Endothelial cell (in vitro differentiated cells): ENCODE data around the gene PINLYP. TPM values are rescaled to one million over a fixed set of nuclear protein-coding genes. Genes with fewer than 3 reads are reported as not detected.
"Not testable (repeated sequence)": the region's sequence is repeated elsewhere in the genome, so short reads cannot be mapped to it uniquely, and the experiment has no call there.

ENCODE experiments used
- DNase-seq: peaks from one replicate; pipeline ENCODE4 v3.0.0; 2021; ENCODE audit warnings: low spot score
- H3K27ac Mint-ChIP-seq: one replicate; pipeline ENCODE4 v1.8.0; 2021; ENCODE audit warnings: mixed read lengths, inconsistent platforms; ENCODE audit not compliant: unreplicated experiment
- H3K27me3 Mint-ChIP-seq: one replicate; pipeline ENCODE4 v1.8.0; 2021; ENCODE audit warnings: mild to moderate bottlenecking, moderate library complexity, mixed read lengths, inconsistent platforms; ENCODE audit not compliant: unreplicated experiment
- H3K36me3 Mint-ChIP-seq: one replicate; pipeline ENCODE4 v1.8.0; 2021; ENCODE audit warnings: mild to moderate bottlenecking, low read depth, mixed read lengths, inconsistent platforms; ENCODE audit not compliant: unreplicated experiment
- H3K4me1 Mint-ChIP-seq: one replicate; pipeline ENCODE4 v1.8.0; 2021; ENCODE audit warnings: mild to moderate bottlenecking, mixed read lengths, inconsistent platforms; ENCODE audit not compliant: unreplicated experiment
- H3K4me3 Mint-ChIP-seq: one replicate; pipeline ENCODE4 v1.8.0; 2021; ENCODE audit warnings: mild to moderate bottlenecking, mixed read lengths, inconsistent platforms; ENCODE audit not compliant: unreplicated experiment
- H3K9me3 Mint-ChIP-seq: one replicate; pipeline ENCODE4 v1.8.0; 2021; ENCODE audit warnings: mixed read lengths, inconsistent platforms; ENCODE audit not compliant: unreplicated experiment
- total RNA-seq: library from RNA; stranded (reverse); fragmentation: NEBNext Ultra II Directional; extraction: Animal tissue kit (Norgen Biotek cat#: 25700); gene quantifications from one replicate; pipeline ENCODE4 v1.2.1, GENCODE V29; 2021; ENCODE audit not compliant: unreplicated experiment
- TF ChIP-seq, protein P1 (sequence below): fragments of 200-600 bp; sonication (generic); IDR thresholded peaks from one replicate; pipeline ENCODE4 v1.5.0; 2021; ENCODE audit warnings: antibody characterized with exemption; ENCODE audit not compliant: unreplicated experiment

The PINLYP gene
- total RNA-seq, 1 donor from 2014 or later, result 3.4 TPM

GRCh38 chr19:43581467-43581866 lies 5.9 kb downstream of the PINLYP start:
- H3K27ac Mint-ChIP-seq, result no peak overlapping the region
- DNase-seq, result no peak
- peaks cover 11% of the 10 kb centered on the region for H3K27me3 Mint-ChIP-seq
- TF ChIP-seq, protein P1, sequence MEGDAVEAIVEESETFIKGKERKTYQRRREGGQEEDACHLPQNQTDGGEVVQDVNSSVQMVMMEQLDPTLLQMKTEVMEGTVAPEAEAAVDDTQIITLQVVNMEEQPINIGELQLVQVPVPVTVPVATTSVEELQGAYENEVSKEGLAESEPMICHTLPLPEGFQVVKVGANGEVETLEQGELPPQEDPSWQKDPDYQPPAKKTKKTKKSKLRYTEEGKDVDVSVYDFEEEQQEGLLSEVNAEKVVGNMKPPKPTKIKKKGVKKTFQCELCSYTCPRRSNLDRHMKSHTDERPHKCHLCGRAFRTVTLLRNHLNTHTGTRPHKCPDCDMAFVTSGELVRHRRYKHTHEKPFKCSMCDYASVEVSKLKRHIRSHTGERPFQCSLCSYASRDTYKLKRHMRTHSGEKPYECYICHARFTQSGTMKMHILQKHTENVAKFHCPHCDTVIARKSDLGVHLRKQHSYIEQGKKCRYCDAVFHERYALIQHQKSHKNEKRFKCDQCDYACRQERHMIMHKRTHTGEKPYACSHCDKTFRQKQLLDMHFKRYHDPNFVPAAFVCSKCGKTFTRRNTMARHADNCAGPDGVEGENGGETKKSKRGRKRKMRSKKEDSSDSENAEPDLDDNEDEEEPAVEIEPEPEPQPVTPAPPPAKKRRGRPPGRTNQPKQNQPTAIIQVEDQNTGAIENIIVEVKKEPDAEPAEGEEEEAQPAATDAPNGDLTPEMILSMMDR, result no peak
- no peak overlapping the region for H3K4me3 Mint-ChIP-seq
- peaks cover 8% of the 10 kb centered on the region for H3K36me3 Mint-ChIP-seq
- no peaks in the 10 kb centered on the region for H3K9me3 Mint-ChIP-seq
- H3K4me1 Mint-ChIP-seq, result peaks cover 18% of the 10 kb centered on the region

DNA sequence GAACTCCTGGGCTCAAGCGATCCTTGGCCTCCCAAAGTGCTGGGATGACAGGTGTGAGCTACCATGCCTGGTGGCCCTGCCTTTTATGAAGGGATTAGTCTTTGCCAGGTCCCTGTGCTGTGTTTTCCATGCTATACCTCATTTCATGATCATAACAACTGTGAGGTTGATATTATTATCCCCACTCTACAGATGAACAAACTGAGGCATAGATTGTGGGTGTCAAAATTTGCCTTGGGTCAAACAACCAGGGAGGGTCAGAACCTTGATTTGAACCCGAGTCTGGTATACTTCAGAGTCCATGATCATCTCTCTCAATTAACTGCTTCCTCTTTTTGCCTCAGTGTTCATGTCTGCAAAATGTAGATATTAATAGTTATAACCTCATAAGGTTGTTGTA lies 6.9 kb downstream of the PINLYP start:
- H3K4me1 Mint-ChIP-seq, result peaks cover 16% of the 10 kb centered on the region
- H3K27ac Mint-ChIP-seq, result no peak overlapping the region
- no peak overlapping the region for H3K4me3 Mint-ChIP-seq
- peaks cover 8% of the 10 kb centered on the region for H3K36me3 Mint-ChIP-seq
- TF ChIP-seq, protein P1, result no peak
- DNase-seq, result no peak
- no peaks in the 10 kb centered on the region for H3K9me3 Mint-ChIP-seq
- peaks cover 8% of the 10 kb centered on the region for H3K27me3 Mint-ChIP-seq

- no peak for DNase-seq
- Mint-ChIP-seq H3K4me1 (peaks cover 11% of the 10 kb centered on the region), H3K4me3 (no peak overlapping the region), H3K36me3 (peaks cover 12% of the 10 kb centered on the region), H3K27me3 (peaks cover 5% of the 10 kb centered on the region), H3K27ac (no peak overlapping the region), H3K9me3 (no peaks in the 10 kb centered on the region)
- TF ChIP-seq, protein P1, result no peak
Measured at GRCh38 chr19:43584484-43584883, 8.9 kb downstream of the PINLYP start.

DNA sequence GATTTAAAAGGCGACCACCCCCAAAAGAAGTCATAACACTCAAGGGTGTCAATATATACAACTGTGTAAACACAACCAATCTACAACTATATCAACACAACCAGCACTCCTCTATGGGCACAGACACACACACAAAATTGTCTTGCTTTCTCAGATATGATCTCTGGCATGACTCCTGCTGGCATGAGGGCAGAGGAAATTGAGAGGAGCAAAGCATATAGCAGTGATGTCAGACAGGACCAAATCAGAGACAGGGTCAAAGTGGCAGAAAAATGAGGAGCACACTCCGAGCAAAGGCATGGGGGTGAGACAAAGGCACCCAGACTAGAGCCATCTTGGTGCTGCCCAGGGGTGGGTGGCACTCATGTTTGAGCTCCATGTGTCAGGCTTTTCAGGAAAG lies 10.7 kb downstream of the PINLYP start:
- peaks cover 6% of the 10 kb centered on the region for H3K4me1 Mint-ChIP-seq
- peaks cover 17% of the 10 kb centered on the region for H3K36me3 Mint-ChIP-seq
- H3K9me3 Mint-ChIP-seq, result no peaks in the 10 kb centered on the region
- DNase-seq, result no peak
- TF ChIP-seq, protein P1, result no peak
- H3K27me3 Mint-ChIP-seq, result peaks cover 10% of the 10 kb centered on the region
- H3K4me3 Mint-ChIP-seq, result peak overlapping the region; percentile 65
- H3K27ac Mint-ChIP-seq, result no peak overlapping the region

DNA sequence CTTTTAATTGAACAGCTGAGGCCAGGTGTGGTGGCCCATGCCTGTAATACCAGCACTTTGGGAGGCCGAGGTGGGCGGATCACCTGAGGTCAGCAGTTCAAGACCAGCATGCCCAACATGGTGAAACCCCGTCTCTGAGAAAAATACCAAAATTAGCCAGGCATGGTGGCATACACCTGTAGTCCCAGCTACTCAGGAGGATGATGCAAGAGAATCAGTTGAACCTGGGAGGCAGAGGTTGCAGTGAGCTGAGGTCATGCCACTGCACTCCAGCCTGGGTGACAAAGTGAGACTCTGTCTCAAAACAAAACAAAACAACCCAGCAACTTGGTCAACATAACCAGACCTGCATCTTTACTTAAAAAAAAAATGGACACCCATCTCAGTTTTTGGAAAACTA lies 11.4 kb downstream of the PINLYP start:
- not testable (repeated sequence) for H3K9me3 Mint-ChIP-seq, H3K4me3 Mint-ChIP-seq, DNase-seq, H3K27ac Mint-ChIP-seq, H3K4me1 Mint-ChIP-seq
- peaks cover 17% of the 10 kb centered on the region for H3K36me3 Mint-ChIP-seq
- H3K27me3 Mint-ChIP-seq, result peaks cover 10% of the 10 kb centered on the region

DNA sequence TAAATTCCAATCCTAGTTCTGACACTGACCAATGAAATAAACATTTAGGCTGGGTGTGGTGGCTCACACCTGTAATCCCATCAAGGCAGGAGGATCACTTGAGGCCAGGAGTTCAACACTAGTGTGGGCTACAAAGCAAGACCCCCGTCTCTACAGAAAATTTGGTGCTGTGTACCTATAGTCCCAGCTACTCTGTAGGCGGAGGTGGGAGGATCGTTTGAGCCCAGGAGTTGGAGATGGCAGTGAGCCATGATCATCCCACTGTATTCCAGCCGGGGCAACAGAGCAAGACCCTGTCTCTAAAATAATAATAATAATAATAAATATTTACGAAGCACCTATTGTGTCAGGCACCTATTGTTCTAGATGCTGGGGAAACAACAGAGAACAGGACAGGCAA lies 13.7 kb downstream of the PINLYP start:
- Mint-ChIP-seq H3K9me3 (no peaks in the 10 kb centered on the region), H3K4me1 (peaks cover 10% of the 10 kb centered on the region), H3K4me3 (no peak overlapping the region), H3K36me3 (peaks cover 29% of the 10 kb centered on the region), H3K27me3 (peaks cover 12% of the 10 kb centered on the region), H3K27ac (no peak overlapping the region)
- DNase-seq, result no peak
- TF ChIP-seq, protein P1, result no peak
